ENCODE data around the gene MILR1.

MILR1 gene

GRCh38 chr17:64503821-64504768, 55.2 kb downstream of the MILR1 start:
- DNase-seq (ENCODE audit: low spot score) = no peak

- no peak for DNase-seq (ENCODE audit: low spot score)
Observed at GRCh38 chr17:64504769-64505339, 55.9 kb downstream of the MILR1 start.

- DNase-seq (ENCODE audit: low spot score) = peak; percentile 81
Observed at GRCh38 chr17:64505340-64506200, 56.7 kb downstream of the MILR1 start.

- peak; percentile 90 for DNase-seq (ENCODE audit: low spot score)
Observed at GRCh38 chr17:64506201-64506575, 57.3 kb downstream of the MILR1 start, which contains the start of gene DDX5. DDX5 (minus strand) TSS chr17:64506289; CDS start chr17:64506119, 170 bp downstream.

GRCh38 chr17:64506576-64507412, 57.9 kb downstream of the MILR1 start, which contains the start of gene CEP95:
CEP95 (plus strand) TSS chr17:64506977; CDS start chr17:64507098, 121 bp downstream.
- DNase-seq (ENCODE audit: low spot score) = peak; percentile 93

- DNase-seq (ENCODE audit: low spot score) = peak; percentile 49
Observed at GRCh38 chr17:64507413-64507782, 58.5 kb downstream of the MILR1 start.

GRCh38 chr17:64508683-64509082, 59.8 kb downstream of the MILR1 start:
- DNase-seq (ENCODE audit: low spot score) = no peak

- no peak for DNase-seq (ENCODE audit: low spot score)
Observed at GRCh38 chr17:64509179-64509578, 60.3 kb downstream of the MILR1 start.

GRCh38 chr17:64515419-64515818, 66.5 kb downstream of the MILR1 start:
- DNase-seq (ENCODE audit: low spot score) = no peak

- DNase-seq (ENCODE audit: low spot score) = no peak
Observed at GRCh38 chr17:64515829-64516228, 66.9 kb downstream of the MILR1 start.
